Right lobe of liver (tissue), 6 donors: ENCODE measurements around the gene PLPP2. TPM values are rescaled to one million over a fixed set of nuclear protein-coding genes. Genes with fewer than 3 reads are reported as not detected.

Source experiments
- ATAC-seq, 4 donors: fragments of 200-7000 bp; cut with Tn5 transposase; one replicate each; pipeline ENCODE4 v1.9.1; 2020; ENCODE audit warnings: mild to moderate bottlenecking in 4 of 4, moderate library complexity in 4 of 4
- DNase-seq, 3 donors: peaks; one replicate each; pipeline ENCODE4 v3.0.0-alpha.2; 2020
- H3K27ac ChIP-seq, 3 donors: fragments of 200-600 bp; one replicate each; pipeline ENCODE4 v1.8.0; 2022
- H3K27me3 ChIP-seq, 2 donors: fragments of 200-600 bp; one replicate each; pipeline ENCODE4 v1.8.0; 2022
- H3K36me3 ChIP-seq, 4 donors: fragments of 200-600 bp; sonication (generic) in 1 of 4; one replicate each; pipeline versions ENCODE4 v1.5.1 to v1.8.0; 2017 to 2022; ENCODE audit warnings: control low read depth in 1 of 4
- H3K4me1 ChIP-seq, 4 donors: fragments of 200-600 bp; sonication (generic) in 1 of 4; one replicate each; pipeline versions ENCODE4 v1.5.1 to v1.8.0; 2017 to 2022; ENCODE audit warnings: control low read depth in 1 of 4
- H3K4me3 ChIP-seq, 3 donors: fragments of 200-600 bp; one replicate each; pipeline ENCODE4 v1.8.0; 2022
- H3K9me3 ChIP-seq, 4 donors: fragments of 200-600 bp; sonication (generic) in 1 of 4; one replicate each; pipeline versions ENCODE4 v1.5.1 to v1.8.0; 2017 to 2022; ENCODE audit warnings: control low read depth in 1 of 4
- POLR2A ChIP-seq: fragments of 450-650 bp; IDR thresholded peaks from one replicate; pipeline ENCODE4 v1.6.1; 2017; ENCODE audit warnings: antibody characterized with exemption, mild to moderate bottlenecking
- WGBS: methylation state at CpG from one replicate; pipeline ENCODE4 v1.1.6; 2018; ENCODE audit warnings: low coverage, low lambda C conversion rate; ENCODE audit not compliant: insufficient coverage; ENCODE audit errors: missing lambda C conversion rate; 5-methylcytosine and 5-hydroxymethylcytosine counted together
- intact Hi-C, 2 donors: fragments of 100-400 bp; cut with DNase I; formaldehyde crosslinking; loops; one replicate each; pipeline versions ENCODE4 v1.11.2 to v1.14.1; 2022
- total RNA-seq, 6 experiments: library from RNA; depleted of rRNA in 2 of 6; stranded (reverse); fragments of >200 nt in 2 of 6; fragmentation: NEBNext Ultra II Directional in 3 of 6; extraction: Animal tissue kit (Norgen Biotek cat#: 25700) in 3 of 6; gene quantifications; one replicate each; pipeline versions ENCODE4 v1.1.0 to v1.2.4, GENCODE V29; 2016 to 2023
- TF ChIP-seq, protein P1 (sequence below), 4 donors: fragments of 200-600 bp in 3 of 4; fragments of 450-650 bp in 1 of 4; IDR thresholded peaks; one replicate each; pipeline versions ENCODE4 v1.5.1 to v1.8.0; 2016 to 2022; ENCODE audit warnings: antibody characterized with exemption in 4 of 4, mild to moderate bottlenecking in 2 of 4
- donor health status: DM: no; HTN: yes; CAD: no.
- donor health status: DM: no; HTN: no; CAD: no.
- donor health status: DM: no; HTN: no; CAD: no.
- donor health status: DM: no; HTN: yes; CAD: no.
- donor health status: DM: no; HTN: yes; CAD: no.

Gene PLPP2
- total RNA-seq, 6 experiments from 2014 or later = 0.83 to 2.7 (median 1.8) TPM

DNA sequence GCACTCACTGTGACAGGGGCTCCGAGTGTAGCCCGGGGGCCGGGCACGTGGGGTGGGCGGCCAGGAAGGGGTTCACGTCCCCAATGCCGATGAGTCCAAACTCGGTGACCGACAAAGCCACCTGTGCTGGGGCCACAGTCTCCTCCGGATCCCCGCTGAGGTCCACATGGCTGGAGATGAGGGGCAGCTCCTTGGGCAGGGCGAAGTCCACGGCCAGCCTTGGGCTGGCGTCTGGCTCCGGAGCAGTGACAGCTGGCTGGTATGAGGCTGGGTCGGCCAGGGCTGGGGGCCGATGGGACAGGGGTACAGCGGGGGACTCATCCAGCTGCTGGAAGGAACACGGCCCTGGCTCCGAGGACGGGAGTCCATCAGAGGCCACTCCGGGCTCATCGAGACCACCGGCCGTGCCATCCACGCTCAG lies 15.9 kb upstream of the PLPP2 start:
- H3K36me3 ChIP-seq = peaks cover 0 to 12% (median 4%) of the 10 kb centered on the region in 4 donors
- H3K4me3 ChIP-seq = no peak overlapping the region
- 95% methylated on average over 7 of the region's 26 CpGs for WGBS

DNA sequence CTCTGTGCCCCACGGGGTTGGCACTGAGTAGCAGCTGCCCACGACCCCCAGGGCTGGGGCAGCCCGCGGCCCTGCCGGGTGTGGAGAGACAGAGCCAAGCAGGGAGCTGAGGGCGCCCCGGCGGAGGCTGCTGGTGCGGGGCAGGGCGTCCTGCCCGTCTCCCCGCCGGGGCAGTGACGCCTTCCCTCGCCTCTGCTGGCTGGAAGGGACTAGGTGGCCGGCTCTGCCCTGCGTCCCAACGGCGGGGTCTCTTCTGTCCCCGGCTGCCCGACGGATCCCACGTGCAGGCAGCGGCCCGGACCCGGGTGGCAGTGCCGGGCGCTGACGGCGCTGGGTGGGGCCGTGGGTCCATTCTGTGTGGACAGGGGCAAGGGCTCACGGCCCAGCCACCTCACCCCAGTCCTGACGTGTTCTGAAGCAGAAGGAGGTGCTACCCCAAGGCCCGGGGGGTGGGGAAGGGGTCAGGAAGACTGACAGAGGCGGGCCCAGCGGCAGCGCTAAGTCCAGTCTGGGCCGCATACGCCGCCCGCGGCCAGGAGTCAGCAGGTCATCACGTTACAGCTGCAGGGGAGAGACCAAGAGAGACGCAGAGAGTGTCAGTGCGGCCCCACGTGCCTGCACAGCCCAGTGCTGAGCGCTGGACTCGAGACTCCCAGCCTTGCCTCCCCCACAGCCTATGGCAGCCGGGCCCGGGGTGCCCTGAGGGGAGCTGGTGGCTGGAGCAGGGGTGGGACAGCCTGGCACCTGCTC lies 15.1 kb upstream of the PLPP2 start:
- H3K27me3 ChIP-seq = no peaks in the 10 kb centered on the region
- no peaks in the 10 kb centered on the region for H3K4me1 ChIP-seq
- peak in 1 of 4 donors; percentile 14 for ATAC-seq
- intact Hi-C loops = no loop called here
- no peaks in the 10 kb centered on the region for H3K9me3 ChIP-seq
- TF ChIP-seq POLR2A = no peak
- TF ChIP-seq, protein P1, sequence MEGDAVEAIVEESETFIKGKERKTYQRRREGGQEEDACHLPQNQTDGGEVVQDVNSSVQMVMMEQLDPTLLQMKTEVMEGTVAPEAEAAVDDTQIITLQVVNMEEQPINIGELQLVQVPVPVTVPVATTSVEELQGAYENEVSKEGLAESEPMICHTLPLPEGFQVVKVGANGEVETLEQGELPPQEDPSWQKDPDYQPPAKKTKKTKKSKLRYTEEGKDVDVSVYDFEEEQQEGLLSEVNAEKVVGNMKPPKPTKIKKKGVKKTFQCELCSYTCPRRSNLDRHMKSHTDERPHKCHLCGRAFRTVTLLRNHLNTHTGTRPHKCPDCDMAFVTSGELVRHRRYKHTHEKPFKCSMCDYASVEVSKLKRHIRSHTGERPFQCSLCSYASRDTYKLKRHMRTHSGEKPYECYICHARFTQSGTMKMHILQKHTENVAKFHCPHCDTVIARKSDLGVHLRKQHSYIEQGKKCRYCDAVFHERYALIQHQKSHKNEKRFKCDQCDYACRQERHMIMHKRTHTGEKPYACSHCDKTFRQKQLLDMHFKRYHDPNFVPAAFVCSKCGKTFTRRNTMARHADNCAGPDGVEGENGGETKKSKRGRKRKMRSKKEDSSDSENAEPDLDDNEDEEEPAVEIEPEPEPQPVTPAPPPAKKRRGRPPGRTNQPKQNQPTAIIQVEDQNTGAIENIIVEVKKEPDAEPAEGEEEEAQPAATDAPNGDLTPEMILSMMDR (IDR thresholded peaks at IDR 0.05) = no peak
- 97% methylated on average over 11 of the region's 50 CpGs for WGBS
- peaks cover 0 to 12% (median 3%) of the 10 kb centered on the region in 4 donors for H3K36me3 ChIP-seq
- no peak for DNase-seq
- no peak overlapping the region for H3K27ac ChIP-seq
- H3K4me3 ChIP-seq = no peak overlapping the region

More for the DNA sequence above, 15.9 kb upstream of the PLPP2 start:
- no peaks in the 10 kb centered on the region for H3K27me3 ChIP-seq
- no peak for TF ChIP-seq POLR2A
- TF ChIP-seq, protein P1 (IDR thresholded peaks at IDR 0.05) = no peak
- H3K27ac ChIP-seq = no peak overlapping the region
- DNase-seq = no peak
- H3K9me3 ChIP-seq = no peaks in the 10 kb centered on the region
- H3K4me1 ChIP-seq = no peaks in the 10 kb centered on the region
- intact Hi-C loops = no loop called here
- ATAC-seq = no peak

DNA sequence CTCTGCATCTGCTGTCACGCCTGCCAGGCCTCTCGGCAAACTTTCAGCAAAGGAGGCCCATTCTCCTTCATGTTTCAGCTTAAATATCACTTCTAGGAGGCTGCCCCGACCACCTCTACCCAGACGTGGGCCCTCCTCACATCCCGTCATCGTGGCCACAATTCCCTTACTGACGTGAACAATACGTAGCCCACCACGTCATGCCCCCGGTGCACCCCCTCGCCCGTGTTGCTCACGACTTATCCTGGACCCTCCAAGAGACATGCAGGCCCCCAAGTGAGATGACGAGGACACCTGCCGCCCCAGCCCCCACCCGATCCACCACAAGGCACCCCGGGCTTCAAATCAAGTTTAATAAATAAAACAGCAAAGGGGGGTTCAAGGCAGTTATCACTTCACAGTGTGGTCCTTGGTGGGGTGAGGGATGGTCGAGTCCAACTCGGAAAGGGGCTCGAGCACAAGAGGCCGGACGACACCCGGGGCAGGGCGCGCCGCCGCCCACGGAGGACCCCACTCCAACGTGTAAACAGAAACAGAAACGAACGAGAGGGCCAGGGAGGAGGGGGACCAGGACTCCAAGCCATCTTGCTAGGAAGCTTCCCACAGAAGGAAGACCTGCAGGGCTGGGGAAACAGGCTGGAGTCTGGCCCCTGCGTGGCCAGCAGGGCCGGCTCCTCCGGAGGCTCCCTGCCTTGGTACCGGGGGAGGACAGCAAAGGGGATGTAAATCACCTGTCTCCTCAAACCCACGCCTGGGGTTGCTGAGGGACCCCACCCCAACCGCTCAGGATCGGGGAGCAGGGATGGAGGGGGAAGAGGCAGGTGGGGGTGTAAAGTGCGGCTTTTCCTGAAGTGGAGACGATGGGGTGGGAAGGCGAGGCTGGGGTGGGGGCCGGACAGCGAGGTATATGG lies 14.3 kb upstream of the PLPP2 start:
- no peaks in the 10 kb centered on the region for H3K9me3 ChIP-seq
- no peak for ATAC-seq
- H3K4me1 ChIP-seq = no peaks in the 10 kb centered on the region
- peaks cover 0 to 12% (median 1%) of the 10 kb centered on the region in 4 donors for H3K36me3 ChIP-seq
- no peak overlapping the region for H3K4me3 ChIP-seq
- intact Hi-C loops = no loop called here
- H3K27me3 ChIP-seq = no peaks in the 10 kb centered on the region
- 91% methylated on average over 22 of the region's 43 CpGs for WGBS
- TF ChIP-seq POLR2A = no peak
- TF ChIP-seq, protein P1 (IDR thresholded peaks at IDR 0.05) = no peak
- H3K27ac ChIP-seq = no peak overlapping the region
- no peak for DNase-seq

DNA sequence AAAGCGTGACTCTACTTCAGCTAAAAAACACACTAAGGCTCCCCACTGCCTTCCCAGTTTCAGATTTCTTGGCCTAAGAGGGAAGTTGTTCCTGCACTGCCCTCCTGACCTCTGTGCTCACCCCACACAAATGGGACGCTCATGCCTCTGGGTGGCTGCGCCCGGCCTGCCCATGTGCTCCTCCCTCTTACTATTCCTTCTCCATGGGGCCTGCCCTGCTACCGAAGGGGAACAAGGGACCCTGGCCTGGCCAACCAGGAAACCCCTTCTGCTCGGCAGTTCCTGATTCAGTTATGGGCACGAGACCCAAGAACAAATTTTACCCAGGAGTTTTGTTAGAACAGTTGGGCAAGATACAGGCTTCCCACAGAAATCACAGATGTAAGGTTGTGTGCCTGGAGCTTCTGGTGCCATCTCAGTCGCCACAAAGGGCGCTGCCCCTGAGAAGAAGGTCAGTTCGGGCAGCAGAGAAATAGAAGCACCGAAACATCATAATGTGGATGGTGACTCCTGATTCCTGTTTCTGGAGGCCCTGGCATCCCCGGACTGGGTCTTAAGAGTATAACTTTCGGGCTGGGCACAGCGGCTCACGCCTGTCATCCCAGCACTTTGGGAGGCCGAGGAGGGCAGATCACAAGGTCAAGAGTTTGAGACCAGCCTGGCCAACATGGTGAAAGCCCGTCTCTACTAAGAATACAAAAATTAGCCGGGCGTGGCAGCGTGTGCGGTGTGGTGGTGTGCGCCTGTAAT lies 5.4 kb upstream of the PLPP2 start:
- 72% methylated on average over 20 of the region's 22 CpGs for WGBS
- H3K4me1 ChIP-seq = no peaks in the 10 kb centered on the region
- intact Hi-C loops = no loop called here
- H3K9me3 ChIP-seq = no peaks in the 10 kb centered on the region
- TF ChIP-seq POLR2A = no peak
- H3K4me3 ChIP-seq = no peak overlapping the region
- DNase-seq (peak in 1 of 3 donors; percentile 46), ATAC-seq (peak; percentile 69 to 84 (median 73))
- H3K27ac ChIP-seq = no peak overlapping the region
- peaks cover 7 to 16% of the 10 kb centered on the region in 2 donors for H3K27me3 ChIP-seq
- no peaks in the 10 kb centered on the region for H3K36me3 ChIP-seq
